HEK293 (cell line): Measurements from ENCODE around the gene PTRH2.

Experiments used
- CTCF ChIP-seq: fragments of 450-650 bp; formaldehyde crosslinking; IDR thresholded peaks from 2 replicates; pipeline ENCODE4 v1.5.1; 2016; ENCODE audit warnings: missing biosample characterization, missing genetic modification characterization
- OSR2 ChIP-seq: fragments of 450-650 bp; formaldehyde crosslinking; IDR thresholded peaks from 2 replicates; pipeline ENCODE4 v1.5.1; 2016; ENCODE audit warnings: missing biosample characterization, missing genetic modification characterization
- PBX3 ChIP-seq: sonication (generic); formaldehyde crosslinking; IDR thresholded peaks from 2 replicates; pipeline ENCODE4 v1.8.1; 2022; ENCODE audit warnings: mild to moderate bottlenecking, moderate library complexity, missing genetic modification reagents
- PRDM10 ChIP-seq: fragments of 450-650 bp; formaldehyde crosslinking; IDR thresholded peaks from 2 replicates; pipeline ENCODE4 v1.5.1; 2016; ENCODE audit warnings: missing biosample characterization, missing genetic modification characterization
- SETDB1 ChIP-seq: IDR thresholded peaks from one replicate; pipeline ENCODE4 v1.6.1; 2017; ENCODE audit warnings: mild to moderate bottlenecking, low read length, moderate library complexity, mixed read lengths; ENCODE audit not compliant: insufficient read length
- TCF7L2 ChIP-seq: IDR thresholded peaks from 2 replicates; pipeline ENCODE4 v1.6.1; 2011; ENCODE audit warnings: low read depth, mild to moderate bottlenecking, inconsistent platforms, low read length, moderate library complexity, borderline replicate concordance
- ZNF140 ChIP-seq: fragments of 450-650 bp; formaldehyde crosslinking; IDR thresholded peaks from 2 replicates; pipeline ENCODE4 v1.5.1; 2016; ENCODE audit warnings: missing biosample characterization, missing genetic modification characterization
- ZNF513 ChIP-seq: fragments of 450-650 bp; IDR thresholded peaks from 2 replicates; pipeline ENCODE4 v1.5.1; 2018; ENCODE audit warnings: missing biosample characterization, missing genetic modification characterization
- ZNF626 ChIP-seq: fragments of 450-650 bp; sonication (Bioruptor Pico); formaldehyde crosslinking; IDR thresholded peaks from 2 replicates; pipeline ENCODE4 v1.5.1; 2018; ENCODE audit warnings: missing biosample characterization, missing genetic modification characterization, inconsistent platforms
- ZSCAN23 ChIP-seq: fragments of 450-650 bp; formaldehyde crosslinking; IDR thresholded peaks from 2 replicates; pipeline ENCODE4 v1.5.1; 2016; ENCODE audit warnings: missing biosample characterization, missing genetic modification characterization

- TF ChIP-seq ZNF626 (tag by site-specific recombination) (no peak), CTCF (no peak), PBX3 (no peak), ZSCAN23 (tag by site-specific recombination) (no peak), ZNF513 (tag by site-specific recombination) (no peak), ZNF140 (tag by site-specific recombination) (no peak), PRDM10 (tag by site-specific recombination) (no peak), TCF7L2 (no peak), SETDB1 (no peak), OSR2 (tag by site-specific recombination) (no peak)
These were observed 15.8 kb upstream of the PTRH2 start for GRCh38 chr17:59723041-59723440.
